ENCODE measurements around the gene PAQR7. TPM values are rescaled to one million over a fixed set of nuclear protein-coding genes. Genes with fewer than 3 reads are reported as not detected.
A peak's percentile ranks its signal among the peaks of the same experiment; 100 is the strongest.

The PAQR7 gene
- total RNA-seq, 4 donors from 2014 or later, result 6.6 to 18.3 (median 12.1) TPM

GRCh38 chr1:25902462-25902861 is 27.0 kb upstream of the PAQR7 start:
- H3K36me3 ChIP-seq, result peaks cover 0 to 24% (median 0%) of the 10 kb centered on the region in 3 donors
- intact Hi-C loops (cut with DNase I), result no loop called here
- H3K27me3 ChIP-seq, result no peaks in the 10 kb centered on the region
- H3K27ac ChIP-seq, result no peak overlapping the region
- DNase-seq, result no peak
- 88 to 91% methylated on average over 3 of the region's 3 CpGs for WGBS, 2 donors
- TF ChIP-seq POLR2A (IDR thresholded peaks at IDR 0.05), result no peak
- H3K4me3 ChIP-seq, result no peak overlapping the region
- no peaks in the 10 kb centered on the region for H3K9me3 ChIP-seq
- peaks cover 13 to 60% (median 21%) of the 10 kb centered on the region in 3 donors for H3K4me1 ChIP-seq

GRCh38 chr1:25900219-25900618 is 24.7 kb upstream of the PAQR7 start:
- TF ChIP-seq POLR2A (IDR thresholded peaks at IDR 0.05) (no peak), CTCF (IDR thresholded peaks at IDR 0.05) (no peak)
- Histone ChIP-seq H3K27me3 (no peaks in the 10 kb centered on the region), H3K4me3 (no peak overlapping the region), H3K4me1 (peaks cover 8 to 53% (median 19%) of the 10 kb centered on the region in 3 donors), H3K27ac (peak overlapping the region in 1 of 4 donors; percentile 9), H3K36me3 (peaks cover 0 to 25% (median 0%) of the 10 kb centered on the region in 3 donors), H3K9me3 (no peaks in the 10 kb centered on the region)
- intact Hi-C loops (cut with DNase I), result no loop called here
- no peak for DNase-seq
- WGBS, 2 donors, result 72 to 85% methylated on average over 5 of the region's 5 CpGs

GRCh38 chr1:25899792-25900191 is 24.3 kb upstream of the PAQR7 start:
- intact Hi-C loops (cut with DNase I), result no loop called here
- TF ChIP-seq CTCF (IDR thresholded peaks at IDR 0.05) (no peak), POLR2A (IDR thresholded peaks at IDR 0.05) (no peak)
- 47 to 55% methylated on average over 6 of the region's 6 CpGs for WGBS, 2 donors
- peak overlapping the region in 2 of 4 donors; percentile 9 to 46 for H3K27ac ChIP-seq
- no peak for DNase-seq
- no peaks in the 10 kb centered on the region for H3K27me3 ChIP-seq
- peaks cover 8 to 53% (median 19%) of the 10 kb centered on the region in 3 donors for H3K4me1 ChIP-seq
- no peaks in the 10 kb centered on the region for H3K9me3 ChIP-seq
- H3K36me3 ChIP-seq, result peaks cover 0 to 25% (median 0%) of the 10 kb centered on the region in 3 donors
- H3K4me3 ChIP-seq, result no peak overlapping the region

- DNase-seq, result no peak
- TF ChIP-seq POLR2A (IDR thresholded peaks at IDR 0.05), result no peak
- TF ChIP-seq CTCF (IDR thresholded peaks at IDR 0.05), result no peak
- 83 to 90% methylated on average over 5 to 9 of the region's 11 CpGs for WGBS, 2 donors
Measured at GRCh38 chr1:25898223-25899015, 22.9 kb upstream of the PAQR7 start.

GRCh38 chr1:25897754-25898153 is 22.2 kb upstream of the PAQR7 start:
- H3K9me3 ChIP-seq, result no peaks in the 10 kb centered on the region
- TF ChIP-seq CTCF (IDR thresholded peaks at IDR 0.05) (no peak), POLR2A (IDR thresholded peaks at IDR 0.05) (no peak)

More at GRCh38 chr1:25898223-25899015, 22.9 kb upstream of the PAQR7 start:
- intact Hi-C loops (cut with DNase I), result no loop called here
- no peaks in the 10 kb centered on the region for H3K27me3 ChIP-seq
- H3K9me3 ChIP-seq, result no peaks in the 10 kb centered on the region
- H3K27ac ChIP-seq, result no peak overlapping the region
- peaks cover 8 to 39% (median 11%) of the 10 kb centered on the region in 3 donors for H3K4me1 ChIP-seq
- peaks cover 0 to 25% (median 0%) of the 10 kb centered on the region in 3 donors for H3K36me3 ChIP-seq
- no peak overlapping the region for H3K4me3 ChIP-seq

More at GRCh38 chr1:25897754-25898153, 22.2 kb upstream of the PAQR7 start:
- 83 to 92% methylated on average over 5 of the region's 5 CpGs for WGBS, 2 donors
- intact Hi-C loops (cut with DNase I), result no loop called here
- Histone ChIP-seq H3K4me3 (no peak overlapping the region), H3K27me3 (no peaks in the 10 kb centered on the region), H3K4me1 (peaks cover 10 to 41% (median 12%) of the 10 kb centered on the region in 3 donors), H3K36me3 (peaks cover 0 to 25% (median 0%) of the 10 kb centered on the region in 3 donors), H3K27ac (no peak overlapping the region)
- DNase-seq, result no peak

Measured in esophagus squamous epithelium (tissue), 5 donors.